Ovary (tissue), 3 donors: ENCODE data around the gene SLC35C1.

Experiments used
- EP300 ChIP-seq: sonication (generic); formaldehyde crosslinking; IDR thresholded peaks from one replicate; pipeline ENCODE4 v1.6.1; 2017; ENCODE audit warnings: antibody characterized with exemption
- POLR2A ChIP-seq: fragments of 450-650 bp; IDR thresholded peaks from one replicate; pipeline ENCODE4 v1.6.1; 2017; ENCODE audit warnings: antibody characterized with exemption, mild to moderate bottlenecking, moderate library complexity
- TF ChIP-seq, protein P1 (sequence below), 3 donors: fragments of 450-650 bp in 2 of 3; fragments of 200-600 bp in 1 of 3; IDR thresholded peaks; one replicate each; pipeline versions ENCODE4 v1.5.1 to v1.8.0; 2016 to 2022; ENCODE audit warnings: antibody characterized with exemption in 3 of 3, mild to moderate bottlenecking in 1 of 3
- donor health status: DM: no; HTN: no; CAD: no.

DNA sequence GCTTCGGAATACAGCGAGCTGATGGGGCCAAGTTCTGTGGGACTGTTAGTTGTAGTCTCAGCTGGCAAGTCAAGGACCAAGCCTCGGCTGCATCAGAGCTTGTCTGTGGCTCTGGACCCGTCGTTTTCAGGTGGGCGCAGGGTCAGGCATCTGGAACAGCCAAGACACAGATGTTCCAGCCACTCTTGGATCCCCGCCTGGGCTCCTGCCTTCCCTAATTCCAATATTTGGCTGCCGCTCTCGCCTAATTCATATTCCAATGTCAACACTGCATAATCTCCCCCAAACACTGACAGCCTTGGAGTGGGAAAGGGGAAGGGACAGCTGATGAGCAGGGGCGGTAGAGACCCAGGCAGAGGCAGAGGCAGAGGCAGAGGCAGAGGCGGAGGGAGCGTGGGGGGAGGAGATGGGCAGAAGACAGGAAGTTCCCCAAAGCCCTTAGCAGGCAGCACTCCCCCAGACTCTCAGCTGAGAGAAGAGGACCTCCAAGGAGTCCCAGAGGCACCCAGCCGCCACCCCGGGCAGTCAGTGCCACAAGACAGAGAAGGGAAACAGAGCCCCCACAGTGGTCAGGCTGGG, 49.6 kb upstream of the SLC35C1 start:
- TF ChIP-seq EP300, result no peak
- TF ChIP-seq POLR2A, result no peak
- TF ChIP-seq, protein P1, sequence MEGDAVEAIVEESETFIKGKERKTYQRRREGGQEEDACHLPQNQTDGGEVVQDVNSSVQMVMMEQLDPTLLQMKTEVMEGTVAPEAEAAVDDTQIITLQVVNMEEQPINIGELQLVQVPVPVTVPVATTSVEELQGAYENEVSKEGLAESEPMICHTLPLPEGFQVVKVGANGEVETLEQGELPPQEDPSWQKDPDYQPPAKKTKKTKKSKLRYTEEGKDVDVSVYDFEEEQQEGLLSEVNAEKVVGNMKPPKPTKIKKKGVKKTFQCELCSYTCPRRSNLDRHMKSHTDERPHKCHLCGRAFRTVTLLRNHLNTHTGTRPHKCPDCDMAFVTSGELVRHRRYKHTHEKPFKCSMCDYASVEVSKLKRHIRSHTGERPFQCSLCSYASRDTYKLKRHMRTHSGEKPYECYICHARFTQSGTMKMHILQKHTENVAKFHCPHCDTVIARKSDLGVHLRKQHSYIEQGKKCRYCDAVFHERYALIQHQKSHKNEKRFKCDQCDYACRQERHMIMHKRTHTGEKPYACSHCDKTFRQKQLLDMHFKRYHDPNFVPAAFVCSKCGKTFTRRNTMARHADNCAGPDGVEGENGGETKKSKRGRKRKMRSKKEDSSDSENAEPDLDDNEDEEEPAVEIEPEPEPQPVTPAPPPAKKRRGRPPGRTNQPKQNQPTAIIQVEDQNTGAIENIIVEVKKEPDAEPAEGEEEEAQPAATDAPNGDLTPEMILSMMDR (IDR thresholded peaks at IDR 0.05), result no peak
